ENCODE measurements around the gene AXIN2. TPM values are rescaled to one million over a fixed set of nuclear protein-coding genes. Genes with fewer than 3 reads are reported as not detected.
A peak's percentile ranks its signal among the peaks of the same experiment; 100 is the strongest.

AXIN2 gene
- total RNA-seq, 1 donor from 2014 or later: 27.8 TPM

GRCh38 chr17:65583921-65584603 is 22.6 kb upstream of the AXIN2 start:
- DNase-seq: peak; percentile 80

- DNase-seq: no peak
These were observed 15.5 kb upstream of the AXIN2 start for GRCh38 chr17:65576939-65577338.

- no peak for DNase-seq
These were observed 11.8 kb upstream of the AXIN2 start for GRCh38 chr17:65573282-65573602.

GRCh38 chr17:65572581-65573281 is 11.3 kb upstream of the AXIN2 start:
- no peak for DNase-seq

GRCh38 chr17:65572186-65572580 is 10.7 kb upstream of the AXIN2 start:
- no peak for DNase-seq

GRCh38 chr17:65568918-65569317 is 7.5 kb upstream of the AXIN2 start:
- DNase-seq: no peak

- no peak for DNase-seq
These were observed 6.1 kb upstream of the AXIN2 start for GRCh38 chr17:65567566-65567965.

- no peak for DNase-seq
These were observed 4.1 kb upstream of the AXIN2 start for GRCh38 chr17:65565559-65565958.

GRCh38 chr17:65564793-65565192 is 3.3 kb upstream of the AXIN2 start:
- peak; percentile 85 for DNase-seq

GRCh38 chr17:65562206-65562531 is 721 bp upstream of the AXIN2 start:
- DNase-seq: no peak

- peak; percentile 94 for DNase-seq
These were observed 608 bp downstream of the AXIN2 start for GRCh38 chr17:65560628-65561451.

- peak; percentile 81 for DNase-seq
These were observed 1.4 kb downstream of the AXIN2 start for GRCh38 chr17:65559804-65560627.

GRCh38 chr17:65559461-65559803 is 2.0 kb downstream of the AXIN2 start:
- no peak for DNase-seq

GRCh38 chr17:65558683-65559460 is 2.6 kb downstream of the AXIN2 start:
- peak; percentile 27 for DNase-seq

GRCh38 chr17:65558311-65558682 is 3.2 kb downstream of the AXIN2 start:
- no peak for DNase-seq

GRCh38 chr17:65557349-65558310 is 3.8 kb downstream of the AXIN2 start:
- DNase-seq: no peak

- DNase-seq: no peak
These were observed 4.5 kb downstream of the AXIN2 start for GRCh38 chr17:65556910-65557348.

- peak; percentile 85 for DNase-seq
These were observed 5.2 kb downstream of the AXIN2 start for GRCh38 chr17:65556014-65556909.

- peak; percentile 64 for DNase-seq
These were observed 6.8 kb downstream of the AXIN2 start for GRCh38 chr17:65554553-65555223.

Data from tongue (tissue), 2 donors.